IMR-90 (cell line): ENCODE data around the gene UBN2. TPM values are rescaled to one million over a fixed set of nuclear protein-coding genes. Genes with fewer than 3 reads are reported as not detected.

Source experiments
- ATAC-seq: fragments of 200-7000 bp; cut with Tn5 transposase; 2 replicates; pipeline ENCODE4 v1.9.1; 2020; ENCODE audit warnings: low read depth, mild to moderate bottlenecking, moderate library complexity
- BruUV-seq: library from RNA; stranded (reverse); fragments of 400-500 nt; replicated peaks from 2 replicates; lab custom pipeline; 2021; lab: Mats Ljungman, UMichigan
- CTCF ChIA-PET: fragments of 300-600 bp; formaldehyde crosslinking; extraction: SDS; loops from one replicate; lab custom pipeline; 2021; ENCODE audit warnings: antibody characterized with exemption; lab: Yijun Ruan, JAX
- POLR2A ChIA-PET: fragments of 300-600 bp; sonication (Branson Sonifier 250); formaldehyde crosslinking; loops from one replicate; lab custom pipeline; 2022; ENCODE audit warnings: antibody characterized with exemption; ENCODE audit not compliant: unreplicated experiment; lab: Charles Lee
- DNase-seq: peaks from one replicate; pipeline ENCODE4 v3.0.0; 2013
- H2AFZ ChIP-seq: replicated peaks from 2 replicates; pipeline ENCODE3; 2013; ENCODE audit warnings: low read length, mild to moderate bottlenecking; ENCODE audit not compliant: poor library complexity
- H2AK5ac ChIP-seq: 2 replicates; pipeline ENCODE4 v1.6.1; 2013; ENCODE audit warnings: low read depth, low read length, inconsistent platforms
- H2AK9ac ChIP-seq: replicated peaks from 2 replicates; pipeline ENCODE3; 2013; ENCODE audit warnings: mild to moderate bottlenecking, low read depth, low read length, moderate library complexity; ENCODE audit not compliant: poor library complexity
- H2BK120ac ChIP-seq: 2 replicates; pipeline ENCODE4 v1.6.1; 2013; ENCODE audit warnings: low read depth, low read length, inconsistent platforms
- H2BK15ac ChIP-seq: 3 replicates; pipeline ENCODE4 v1.6.1; 2013; ENCODE audit warnings: low read depth, low read length, inconsistent platforms
- H2BK20ac ChIP-seq: 2 replicates; pipeline ENCODE4 v1.6.1; 2013; ENCODE audit warnings: low read depth, mild to moderate bottlenecking, inconsistent platforms, low read length, moderate library complexity
- H2BK5ac ChIP-seq: 2 replicates; pipeline ENCODE4 v1.6.1; 2013; ENCODE audit warnings: mild to moderate bottlenecking, low read depth, low read length, inconsistent platforms; ENCODE audit not compliant: poor library complexity, severe bottlenecking
- H3K14ac ChIP-seq: replicated peaks from 2 replicates; pipeline ENCODE4 v1.6.1; 2013; ENCODE audit warnings: low read depth, low read length, inconsistent platforms
- H3K18ac ChIP-seq: 2 replicates; pipeline ENCODE4 v1.6.1; 2013; ENCODE audit warnings: low read depth, low read length, control low read depth
- H3K23ac ChIP-seq: 2 replicates; pipeline ENCODE4 v1.6.1; 2013; ENCODE audit warnings: low read depth, low read length, inconsistent platforms
- H3K27ac ChIP-seq: 2 replicates; pipeline ENCODE4 v1.5.1; 2013; ENCODE audit warnings: mild to moderate bottlenecking, control low read depth, low read length; ENCODE audit not compliant: insufficient read depth
- H3K27me3 ChIP-seq: 2 replicates; pipeline ENCODE4 v1.6.1; 2013; ENCODE audit warnings: low read length; ENCODE audit not compliant: control insufficient read depth, insufficient read depth
- H3K36me3 ChIP-seq: 2 replicates; pipeline ENCODE4 v1.6.1; 2013; ENCODE audit warnings: low read length, mixed read lengths; ENCODE audit not compliant: control insufficient read depth, insufficient read depth
- H3K4ac ChIP-seq: 2 replicates; pipeline ENCODE4 v1.6.1; 2013; ENCODE audit warnings: low read depth, low read length, inconsistent platforms
- H3K4me1 ChIP-seq: 2 replicates; pipeline ENCODE4 v1.6.1; 2013; ENCODE audit warnings: low read length, mixed read lengths; ENCODE audit not compliant: control insufficient read depth, insufficient read depth
- H3K4me2 ChIP-seq: 2 replicates; pipeline ENCODE4 v1.6.1; 2013; ENCODE audit warnings: low read depth, mild to moderate bottlenecking, control low read depth, low read length, moderate library complexity
- H3K4me3 ChIP-seq: 2 replicates; pipeline ENCODE4 v1.5.1; 2013; ENCODE audit warnings: low read depth, mild to moderate bottlenecking, control low read depth, low read length, moderate library complexity; ENCODE audit not compliant: insufficient read depth
- H3K56ac ChIP-seq: 2 replicates; pipeline ENCODE4 v1.6.1; 2013; ENCODE audit warnings: low read length, inconsistent platforms; ENCODE audit not compliant: insufficient read depth; ENCODE audit errors: extremely low read depth
- H3K79me1 ChIP-seq, 2 experiments: 2 replicates each; pipeline ENCODE4 v1.6.1; 2013; ENCODE audit warnings: low read length in 2 of 2, inconsistent platforms in 1 of 2, low read depth in 1 of 2
- H3K9ac ChIP-seq: 2 replicates; pipeline ENCODE4 v1.6.1; 2013; ENCODE audit warnings: low read depth, low read length, control low read depth
- H3K9me1 ChIP-seq: 2 replicates; pipeline ENCODE4 v1.6.1; 2013; ENCODE audit warnings: low read length, inconsistent platforms; ENCODE audit not compliant: insufficient read depth
- H3K9me3 ChIP-seq: 2 replicates; pipeline ENCODE4 v1.6.1; 2013; ENCODE audit warnings: low read length; ENCODE audit not compliant: control insufficient read depth, insufficient read depth
- H4K20me1 ChIP-seq: 2 replicates; pipeline ENCODE4 v1.6.1; 2013; ENCODE audit warnings: low read length, inconsistent platforms; ENCODE audit not compliant: insufficient read depth
- H4K5ac ChIP-seq: 2 replicates; pipeline ENCODE4 v1.6.1; 2013; ENCODE audit warnings: mild to moderate bottlenecking, low read depth, low read length, control low read depth
- H4K8ac ChIP-seq, 2 experiments: 2 replicates each; pipeline ENCODE4 v1.6.1; 2013; ENCODE audit warnings: low read depth in 2 of 2, low read length in 2 of 2, control low read depth in 1 of 2, inconsistent platforms in 1 of 2
- H4K91ac ChIP-seq: 2 replicates; pipeline ENCODE4 v1.6.1; 2013; ENCODE audit warnings: low read depth, low read length, inconsistent platforms; ENCODE audit not compliant: insufficient read depth
- BHLHE40 ChIP-seq: fragments of 150-350 bp; IDR thresholded peaks from 2 replicates; pipeline ENCODE4 v1.6.1; 2016; ENCODE audit warnings: mild to moderate bottlenecking, low read depth, low read length
- MAFK ChIP-seq: IDR thresholded peaks from 2 replicates; pipeline ENCODE4 v1.6.1; 2012; ENCODE audit warnings: low read depth, low read length, improper control_type of control experiment
- MAZ ChIP-seq: IDR thresholded peaks from 2 replicates; pipeline ENCODE4 v1.6.1; 2012; ENCODE audit warnings: low read depth, mild to moderate bottlenecking, low read length, improper control_type of control experiment, moderate library complexity, borderline replicate concordance
- NFE2L2 ChIP-seq: fragments of 150-350 bp; IDR thresholded peaks from 2 replicates; pipeline ENCODE4 v1.6.1; 2016; ENCODE audit warnings: low read depth, mild to moderate bottlenecking, low read length
- RCOR1 ChIP-seq: IDR thresholded peaks from 2 replicates; pipeline ENCODE4 v1.6.1; 2012; ENCODE audit warnings: mild to moderate bottlenecking, low read length, improper control_type of control experiment; ENCODE audit not compliant: insufficient replicate concordance
- RFX5 ChIP-seq: IDR thresholded peaks from 2 replicates; pipeline ENCODE4 v1.8.0; 2012; ENCODE audit warnings: low read depth, mild to moderate bottlenecking, low read length, moderate library complexity
- SMC3 ChIP-seq: fragments of 150-350 bp; IDR thresholded peaks from 2 replicates; pipeline ENCODE4 v1.6.1; 2016; ENCODE audit warnings: low read depth, mild to moderate bottlenecking, antibody characterized with exemption, low read length, moderate library complexity
- WGBS, 2 experiments: methylation state at CpG; one replicate each; pipeline versions ENCODE4 v1.1.5 to v1.1.7; 2013; ENCODE audit warnings: missing lambda C conversion rate in 2 of 2; ENCODE audit not compliant: insufficient read length in 1 of 2; ENCODE audit errors: extremely low coverage in 2 of 2; 5-methylcytosine and 5-hydroxymethylcytosine counted together
- dilution Hi-C: fragments of 300-500 bp; cut with HindIII; formaldehyde crosslinking; loops from one replicate; pipeline ENCODE4 v1.14.3; 2018; ENCODE audit warnings: low sequenced_read_pairs; ENCODE audit not compliant: unreplicated experiment
- in situ Hi-C: fragments of 300-500 bp; cut with MboI; formaldehyde crosslinking; loops from 3 replicates; pipeline ENCODE4 v1.14.3; 2019; ENCODE audit warnings: low sequenced_read_pairs, inconsistent platforms, mixed read lengths
- intact Hi-C: fragments of 100-400 bp; cut with micrococcal nuclease; formaldehyde crosslinking; loops from 2 replicates; pipeline ENCODE4 v1.10.0; 2022
- polyA plus RNA-seq, 3 experiments: library from polyadenylated mRNA; depleted of rRNA; stranded (reverse); fragments of >200 nt; gene quantifications; 2 replicates each; pipeline ENCODE4 v1.2.3, GENCODE V29; 2012; ENCODE audit warnings: low replicate concordance in 1 of 3
- total RNA-seq: library from RNA; depleted of rRNA; stranded (reverse); fragments of >200 nt; gene quantifications from 2 replicates; pipeline ENCODE4 v1.2.3, GENCODE V29; 2012
- TF ChIP-seq, protein P1 (sequence below): fragments of 150-350 bp; IDR thresholded peaks from 2 replicates; pipeline ENCODE4 v1.6.1; 2017; ENCODE audit warnings: mild to moderate bottlenecking, antibody characterized with exemption, low read length, low read depth
- TF ChIP-seq, protein P2 (sequence below): conservative IDR thresholded peaks from 2 replicates; pipeline ENCODE4 v1.5.1; 2012; ENCODE audit warnings: mild to moderate bottlenecking, low read depth, low read length, improper control_type of control experiment

UBN2 gene
- total and polyA plus RNA-seq, 2 of the 4 experiments (the other 2 are of a cell fraction): 1.6 to 2.3 TPM

DNA sequence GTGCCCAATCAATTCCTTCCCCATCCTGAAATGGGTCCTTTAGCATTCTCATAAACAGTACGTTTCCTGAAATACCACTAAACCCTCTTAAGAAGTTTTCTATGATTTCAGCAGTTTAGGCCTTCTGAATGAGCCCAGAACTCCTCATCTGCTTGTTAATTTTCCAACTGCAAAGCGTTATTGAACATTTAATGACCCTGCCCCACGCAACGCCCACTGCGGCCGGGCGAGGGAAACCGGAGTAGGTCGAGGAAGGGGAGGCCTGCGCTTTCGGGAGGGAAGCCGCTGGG is 608 bp upstream of the UBN2 start:
- no peak overlapping the region for H2BK120ac ChIP-seq
- WGBS, 2 experiments: no CpG with 5 or more reads among the region's 12 CpGs
- peaks cover 7% of the 10 kb centered on the region; the same call in 1 of the 2 replicates for H4K20me1 ChIP-seq
- H3K36me3 ChIP-seq: no peaks in the 10 kb centered on the region
- H3K14ac ChIP-seq: 0 out of 2 replicates have a peak overlapping the region, but pooled peaks have one; percentile 47
- H3K4me1 ChIP-seq: no peaks in the 10 kb centered on the region
- no TSS peak for BruUV-seq
- no peak for TF ChIP-seq RFX5
- no peak for TF ChIP-seq RCOR1
- TF ChIP-seq NFE2L2: no peak
- TF ChIP-seq MAZ: no peak
- no peak for TF ChIP-seq BHLHE40
- TF ChIP-seq MAFK: no peak
- no peak for TF ChIP-seq SMC3
- TF ChIP-seq, protein P1, sequence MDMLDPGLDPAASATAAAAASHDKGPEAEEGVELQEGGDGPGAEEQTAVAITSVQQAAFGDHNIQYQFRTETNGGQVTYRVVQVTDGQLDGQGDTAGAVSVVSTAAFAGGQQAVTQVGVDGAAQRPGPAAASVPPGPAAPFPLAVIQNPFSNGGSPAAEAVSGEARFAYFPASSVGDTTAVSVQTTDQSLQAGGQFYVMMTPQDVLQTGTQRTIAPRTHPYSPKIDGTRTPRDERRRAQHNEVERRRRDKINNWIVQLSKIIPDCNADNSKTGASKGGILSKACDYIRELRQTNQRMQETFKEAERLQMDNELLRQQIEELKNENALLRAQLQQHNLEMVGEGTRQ: no peak
- TF ChIP-seq, protein P2, sequence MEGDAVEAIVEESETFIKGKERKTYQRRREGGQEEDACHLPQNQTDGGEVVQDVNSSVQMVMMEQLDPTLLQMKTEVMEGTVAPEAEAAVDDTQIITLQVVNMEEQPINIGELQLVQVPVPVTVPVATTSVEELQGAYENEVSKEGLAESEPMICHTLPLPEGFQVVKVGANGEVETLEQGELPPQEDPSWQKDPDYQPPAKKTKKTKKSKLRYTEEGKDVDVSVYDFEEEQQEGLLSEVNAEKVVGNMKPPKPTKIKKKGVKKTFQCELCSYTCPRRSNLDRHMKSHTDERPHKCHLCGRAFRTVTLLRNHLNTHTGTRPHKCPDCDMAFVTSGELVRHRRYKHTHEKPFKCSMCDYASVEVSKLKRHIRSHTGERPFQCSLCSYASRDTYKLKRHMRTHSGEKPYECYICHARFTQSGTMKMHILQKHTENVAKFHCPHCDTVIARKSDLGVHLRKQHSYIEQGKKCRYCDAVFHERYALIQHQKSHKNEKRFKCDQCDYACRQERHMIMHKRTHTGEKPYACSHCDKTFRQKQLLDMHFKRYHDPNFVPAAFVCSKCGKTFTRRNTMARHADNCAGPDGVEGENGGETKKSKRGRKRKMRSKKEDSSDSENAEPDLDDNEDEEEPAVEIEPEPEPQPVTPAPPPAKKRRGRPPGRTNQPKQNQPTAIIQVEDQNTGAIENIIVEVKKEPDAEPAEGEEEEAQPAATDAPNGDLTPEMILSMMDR: no peak
- no peak overlapping the region for H2BK20ac ChIP-seq
- ATAC-seq (no peak), DNase-seq (no peak)
- peak overlapping the region; percentile 22; the same call in 1 of the 2 replicates for H4K91ac ChIP-seq
- POLR2A ChIA-PET: no interaction called here
- peak overlapping the region; percentile 14; the same call in 1 of the 2 replicates for H3K4ac ChIP-seq
- 0 out of 2 replicates have a peak overlapping the region, but pooled peaks have one; percentile 4 for H4K5ac ChIP-seq
- peak overlapping the region; percentile 87 for H3K4me3 ChIP-seq
- peak overlapping the region; percentile 49 for H3K27ac ChIP-seq
- no peaks in the 10 kb centered on the region for H3K27me3 ChIP-seq
- peaks cover 5 to 6% of the 10 kb centered on the region in 2 experiments for H3K79me1 ChIP-seq
- H3K4me2 ChIP-seq: peak overlapping the region; percentile 72
- H2BK15ac ChIP-seq: no peak overlapping the region
- CTCF ChIA-PET: no interaction called here
- intact Hi-C loops: loop anchor here (2.0 to 5.0 kb wide), 2 partner anchors 98 to 122 kb away; partner anchors contain the start of gene ZC3HAV1
- H2AK9ac ChIP-seq: peak overlapping the region; percentile 19
- H3K9me1 ChIP-seq: no peaks in the 10 kb centered on the region
- no peak overlapping the region for H3K56ac ChIP-seq
- in situ Hi-C loops: no loop called here
- no peak overlapping the region for H3K18ac ChIP-seq
- peak overlapping the region; percentile 9 for H2BK5ac ChIP-seq
- H2AFZ ChIP-seq: peak overlapping the region; percentile 97
- no peaks in the 10 kb centered on the region for H3K9me3 ChIP-seq
- H3K23ac ChIP-seq: no peak overlapping the region; the same call in 1 of the 2 replicates
- H2AK5ac ChIP-seq: no peak overlapping the region
- dilution Hi-C loops: no loop called here
- H3K9ac ChIP-seq: peak overlapping the region; percentile 60
- H4K8ac ChIP-seq: peak overlapping the region; percentile 44 to 66
